Measurements from ENCODE around the gene PXK. TPM values are rescaled to one million over a fixed set of nuclear protein-coding genes. Genes with fewer than 3 reads are reported as not detected.

Gene PXK
- total RNA-seq, 4 donors from 2014 or later, result 22.7 to 51.3 (median 41.0) TPM

DNA sequence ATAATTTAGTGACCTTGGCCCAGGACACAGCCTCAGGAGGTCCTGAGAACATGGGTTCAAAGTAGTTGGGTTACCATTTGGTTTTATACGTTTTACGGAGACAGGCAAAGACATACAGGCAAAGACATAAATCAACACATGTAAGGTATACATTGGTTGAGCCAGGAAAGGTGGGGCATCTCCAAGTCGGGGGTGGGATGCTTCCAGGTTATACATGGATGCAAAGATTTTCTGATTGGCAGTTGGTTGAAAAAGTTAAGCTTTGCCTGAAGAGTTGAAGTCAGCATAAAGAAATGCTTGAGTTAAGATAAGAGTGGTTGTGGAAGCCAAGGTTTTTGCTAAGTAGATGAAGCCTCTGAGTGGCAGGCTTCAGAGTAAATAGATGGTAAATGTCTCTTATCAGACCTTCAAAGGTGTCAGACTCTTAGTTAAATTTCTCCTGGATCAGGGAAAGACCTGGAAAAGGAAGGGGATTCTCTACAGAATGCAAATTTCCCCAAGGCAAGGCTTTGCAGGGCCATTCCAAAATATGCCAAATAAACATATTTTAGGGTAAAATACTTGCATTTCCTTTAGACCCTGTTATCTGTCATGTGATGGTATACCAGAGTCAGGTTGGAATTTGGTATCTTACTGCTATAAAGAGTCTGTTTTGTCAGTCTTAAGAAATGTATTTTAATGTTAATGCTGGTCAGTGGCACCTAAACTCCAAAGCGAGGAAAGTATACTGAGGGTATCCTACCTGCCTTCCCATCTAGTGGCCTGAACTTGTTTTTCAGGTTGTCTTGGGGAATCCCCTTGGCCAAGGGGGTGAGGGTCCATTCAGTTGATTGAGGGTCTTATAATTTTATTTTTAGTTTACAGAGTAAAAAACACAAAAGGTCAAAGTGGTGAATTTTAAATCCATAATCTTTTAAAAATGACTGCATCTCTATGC, 109.1 kb downstream of the PXK start:
- Histone ChIP-seq H3K36me3 (no peaks in the 10 kb centered on the region), H3K4me1 (no peaks in the 10 kb centered on the region), H3K4me3 (no peak overlapping the region), H3K27ac (no peak overlapping the region), H3K27me3 (no peaks in the 10 kb centered on the region), H3K9me3 (no peaks in the 10 kb centered on the region)
- DNase-seq (ENCODE audit: low spot score in 2 of 2), result no peak
- no peak for TF ChIP-seq POLR2A (IDR thresholded peaks at IDR 0.05)
- no peak for TF ChIP-seq EP300 (IDR thresholded peaks at IDR 0.05)
- no peak for TF ChIP-seq CTCF (IDR thresholded peaks at IDR 0.05)
- 75 to 82% methylated on average over 4 of the region's 4 CpGs for whole genome bisulfite sequencing, 2 donors

DNA sequence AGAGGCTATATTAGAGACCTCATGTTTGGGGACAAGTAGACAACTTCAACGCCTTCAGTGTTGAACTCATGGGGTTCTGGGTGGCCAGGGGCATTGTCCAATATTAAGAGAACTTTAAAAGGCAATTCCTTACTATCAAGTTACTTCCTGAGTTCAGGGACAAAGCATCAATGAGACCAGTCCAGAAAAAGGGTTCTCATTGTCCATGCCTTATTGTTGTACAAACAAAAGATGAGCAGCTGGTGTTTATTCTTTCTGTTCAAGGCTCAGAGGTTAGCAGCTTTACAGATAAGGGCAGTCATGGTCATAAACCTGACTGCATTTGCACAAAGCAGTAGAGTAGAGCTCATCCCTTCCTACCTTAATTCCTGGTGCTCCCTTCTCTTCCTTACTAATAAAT, 119.5 kb downstream of the PXK start:
- Histone ChIP-seq H3K36me3 (no peaks in the 10 kb centered on the region), H3K27ac (no peak overlapping the region), H3K4me1 (no peaks in the 10 kb centered on the region), H3K9me3 (peaks cover 0 to 22% (median 5%) of the 10 kb centered on the region in 4 donors), H3K27me3 (no peaks in the 10 kb centered on the region), H3K4me3 (no peak overlapping the region)
- 23 to 68% methylated on average over 1 of the region's 1 CpG for WGBS, 2 donors
- no peak for TF ChIP-seq EP300 (IDR thresholded peaks at IDR 0.05)
- no peak for TF ChIP-seq POLR2A (IDR thresholded peaks at IDR 0.05)
- no peak for TF ChIP-seq CTCF (IDR thresholded peaks at IDR 0.05)
- no peak for DNase-seq (ENCODE audit: low spot score in 2 of 2)

DNA sequence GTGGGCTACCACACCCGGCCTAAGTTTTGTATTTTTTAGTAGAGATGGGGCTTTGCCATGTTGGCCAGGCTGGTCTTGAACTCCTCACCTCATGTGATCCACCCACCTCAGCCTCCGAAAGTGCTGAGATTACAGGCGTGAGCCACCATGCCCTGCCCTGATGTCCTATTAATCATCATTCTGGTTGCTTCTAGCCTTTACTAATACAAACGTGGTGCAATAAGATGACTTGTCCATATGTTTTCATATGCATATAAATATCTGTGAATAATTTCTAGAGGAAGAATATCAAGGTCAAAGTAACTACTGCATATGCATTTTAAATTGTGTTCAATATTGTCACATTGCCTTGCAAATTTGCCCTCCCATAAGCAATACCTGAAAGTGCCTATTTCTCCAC, 126.5 kb downstream of the PXK start:
- no peak for DNase-seq (ENCODE audit: low spot score in 2 of 2)
- Histone ChIP-seq H3K4me1 (peaks cover 0 to 16% (median 0%) of the 10 kb centered on the region in 4 donors), H3K9me3 (peaks cover 0 to 19% (median 5%) of the 10 kb centered on the region in 4 donors), H3K27me3 (no peaks in the 10 kb centered on the region), H3K4me3 (no peak overlapping the region), H3K27ac (no peak overlapping the region), H3K36me3 (no peaks in the 10 kb centered on the region)
- TF ChIP-seq POLR2A (IDR thresholded peaks at IDR 0.05), result no peak
- TF ChIP-seq CTCF (IDR thresholded peaks at IDR 0.05), result no peak
- no peak for TF ChIP-seq EP300 (IDR thresholded peaks at IDR 0.05)
- 81 to 83% methylated on average over 4 of the region's 4 CpGs for WGBS, 2 donors

DNA sequence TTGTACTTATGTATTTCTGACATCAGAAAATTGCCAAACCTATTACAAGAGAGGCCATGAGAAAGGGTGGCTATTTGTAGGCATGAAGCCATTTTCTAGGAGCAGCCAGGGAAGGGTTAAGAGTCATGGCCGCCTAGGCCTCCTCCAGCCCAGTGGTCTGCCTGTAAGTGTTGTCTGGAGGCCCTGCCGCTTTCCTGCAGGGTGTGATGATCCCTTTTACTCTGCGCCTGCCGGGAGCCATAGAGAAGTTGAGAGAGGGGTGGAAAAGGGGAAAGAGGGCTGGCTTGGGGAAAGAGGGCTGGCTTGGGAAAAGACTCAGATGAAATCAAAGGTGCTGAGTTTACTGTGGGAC, 130.1 kb downstream of the PXK start:
- Histone ChIP-seq H3K4me1 (peaks cover 0 to 17% (median 0%) of the 10 kb centered on the region in 4 donors), H3K36me3 (no peaks in the 10 kb centered on the region), H3K27me3 (no peaks in the 10 kb centered on the region), H3K27ac (no peak overlapping the region), H3K9me3 (no peaks in the 10 kb centered on the region), H3K4me3 (no peak overlapping the region)
- TF ChIP-seq EP300 (IDR thresholded peaks at IDR 0.05) (no peak), POLR2A (IDR thresholded peaks at IDR 0.05) (no peak)
- DNase-seq (ENCODE audit: low spot score in 2 of 2), result no peak
- WGBS, 2 donors, result 42 to 48% methylated on average over 4 of the region's 4 CpGs

DNA sequence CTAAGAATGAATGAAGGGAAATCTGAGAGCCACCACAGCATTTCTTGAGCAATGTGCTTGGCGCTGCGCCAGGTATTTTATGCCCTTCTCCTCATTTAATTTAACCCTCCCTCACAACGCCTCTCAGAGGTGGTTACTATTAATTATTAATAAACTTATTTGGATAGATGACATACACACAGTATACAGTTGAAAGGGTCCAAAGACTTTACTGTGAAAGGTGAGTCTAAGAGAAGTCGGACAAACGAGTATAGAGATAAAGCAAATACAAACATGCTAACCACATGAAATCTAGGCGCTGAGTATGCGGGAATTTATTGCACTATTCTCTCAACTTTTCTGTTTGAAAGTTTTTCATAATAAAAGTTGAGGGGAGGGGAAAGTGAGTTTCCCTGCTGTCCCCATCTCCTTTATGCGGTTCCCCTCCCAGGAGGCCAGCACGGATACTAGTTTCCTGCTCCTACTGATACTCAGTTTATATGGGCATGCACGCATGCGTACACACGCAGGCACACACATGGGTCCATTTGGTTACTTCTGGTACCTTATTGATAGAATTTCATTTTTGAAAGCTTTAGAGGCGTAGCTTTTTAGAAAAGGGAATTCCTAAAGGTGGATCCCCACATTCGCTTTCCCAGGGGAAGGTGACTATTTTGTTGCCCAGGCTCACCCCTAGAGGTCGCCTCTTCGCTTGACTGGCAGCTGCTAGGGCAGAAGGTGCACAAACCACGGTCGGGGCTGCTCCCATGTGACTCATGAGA, 130.7 kb downstream of the PXK start:
- Histone ChIP-seq H3K9me3 (no peaks in the 10 kb centered on the region), H3K36me3 (no peaks in the 10 kb centered on the region), H3K27me3 (no peaks in the 10 kb centered on the region), H3K4me1 (peaks cover 0 to 17% (median 0%) of the 10 kb centered on the region in 4 donors), H3K4me3 (peak overlapping the region in 3 of 4 donors; percentile 10 to 33 (median 16)), H3K27ac (no peak overlapping the region)
- WGBS, 2 donors, result 14 to 23% methylated on average over 18 of the region's 18 CpGs
- peak; percentile 67 to 77 (median 72) for TF ChIP-seq CTCF (IDR thresholded peaks at IDR 0.05)
- no peak for TF ChIP-seq EP300 (IDR thresholded peaks at IDR 0.05)
- DNase-seq (ENCODE audit: low spot score in 2 of 2), result peak; percentile 33 to 57

All from tibial nerve (tissue), 4 donors.